OCI-LY7 (cell line): ENCODE data around the gene INTU.

ENCODE experiments used
- EZH2phosphoT487 ChIP-seq: fragments of 200-600 bp; sonication (generic); IDR thresholded peaks from 2 replicates; pipeline ENCODE4 v1.6.1; 2018; ENCODE audit warnings: low read depth, borderline replicate concordance, mild to moderate bottlenecking, mixed run types, antibody characterized with exemption, low read length, moderate library complexity, mixed read lengths
- TF ChIP-seq, protein P1 (sequence below): fragments of 200-600 bp; sonication (generic); conservative IDR thresholded peaks from 2 replicates; pipeline ENCODE4 v1.5.1; 2014; ENCODE audit warnings: mild to moderate bottlenecking, antibody characterized with exemption, low read length, moderate library complexity, mixed read lengths

- TF ChIP-seq, protein P1, sequence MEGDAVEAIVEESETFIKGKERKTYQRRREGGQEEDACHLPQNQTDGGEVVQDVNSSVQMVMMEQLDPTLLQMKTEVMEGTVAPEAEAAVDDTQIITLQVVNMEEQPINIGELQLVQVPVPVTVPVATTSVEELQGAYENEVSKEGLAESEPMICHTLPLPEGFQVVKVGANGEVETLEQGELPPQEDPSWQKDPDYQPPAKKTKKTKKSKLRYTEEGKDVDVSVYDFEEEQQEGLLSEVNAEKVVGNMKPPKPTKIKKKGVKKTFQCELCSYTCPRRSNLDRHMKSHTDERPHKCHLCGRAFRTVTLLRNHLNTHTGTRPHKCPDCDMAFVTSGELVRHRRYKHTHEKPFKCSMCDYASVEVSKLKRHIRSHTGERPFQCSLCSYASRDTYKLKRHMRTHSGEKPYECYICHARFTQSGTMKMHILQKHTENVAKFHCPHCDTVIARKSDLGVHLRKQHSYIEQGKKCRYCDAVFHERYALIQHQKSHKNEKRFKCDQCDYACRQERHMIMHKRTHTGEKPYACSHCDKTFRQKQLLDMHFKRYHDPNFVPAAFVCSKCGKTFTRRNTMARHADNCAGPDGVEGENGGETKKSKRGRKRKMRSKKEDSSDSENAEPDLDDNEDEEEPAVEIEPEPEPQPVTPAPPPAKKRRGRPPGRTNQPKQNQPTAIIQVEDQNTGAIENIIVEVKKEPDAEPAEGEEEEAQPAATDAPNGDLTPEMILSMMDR = peak; percentile 81
- no peak for TF ChIP-seq EZH2phosphoT487
These were observed 27.6 kb upstream of the INTU start for GRCh38 chr4:127604949-127605709.
